ENCODE results near the gene RAB6B.
A peak's percentile ranks its signal among the peaks of the same experiment; 100 is the strongest.

The RAB6B gene

DNA sequence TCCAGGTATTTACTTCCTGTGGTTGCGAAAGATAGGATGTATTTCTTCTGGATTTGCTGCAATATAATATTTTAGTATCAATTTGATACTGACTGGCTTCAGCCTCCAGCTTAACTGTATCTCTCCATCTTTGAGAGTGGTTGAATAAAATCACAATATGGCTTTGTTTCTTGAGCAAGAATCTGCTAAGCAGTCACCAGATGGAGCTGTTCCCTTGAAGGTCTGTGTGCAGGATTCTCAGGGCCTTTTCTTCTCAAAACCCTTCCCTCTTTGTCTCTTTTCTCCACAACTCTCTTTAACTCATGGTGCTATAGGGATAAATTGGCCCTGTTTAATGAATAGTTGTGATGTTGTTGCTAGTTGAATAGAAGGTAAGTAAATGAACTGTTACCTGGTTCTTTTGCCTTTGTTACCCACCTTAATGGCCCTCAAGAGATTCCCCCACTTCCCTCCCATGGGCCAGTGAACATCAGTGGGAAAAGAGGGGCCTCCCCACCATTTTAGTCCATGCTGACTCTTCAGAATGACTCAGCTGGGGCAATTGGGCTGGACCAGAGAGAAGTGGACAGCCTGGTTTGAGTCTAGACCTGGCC is 34.8 kb upstream of the RAB6B start:
- DNase-seq: peak; percentile 47

DNA sequence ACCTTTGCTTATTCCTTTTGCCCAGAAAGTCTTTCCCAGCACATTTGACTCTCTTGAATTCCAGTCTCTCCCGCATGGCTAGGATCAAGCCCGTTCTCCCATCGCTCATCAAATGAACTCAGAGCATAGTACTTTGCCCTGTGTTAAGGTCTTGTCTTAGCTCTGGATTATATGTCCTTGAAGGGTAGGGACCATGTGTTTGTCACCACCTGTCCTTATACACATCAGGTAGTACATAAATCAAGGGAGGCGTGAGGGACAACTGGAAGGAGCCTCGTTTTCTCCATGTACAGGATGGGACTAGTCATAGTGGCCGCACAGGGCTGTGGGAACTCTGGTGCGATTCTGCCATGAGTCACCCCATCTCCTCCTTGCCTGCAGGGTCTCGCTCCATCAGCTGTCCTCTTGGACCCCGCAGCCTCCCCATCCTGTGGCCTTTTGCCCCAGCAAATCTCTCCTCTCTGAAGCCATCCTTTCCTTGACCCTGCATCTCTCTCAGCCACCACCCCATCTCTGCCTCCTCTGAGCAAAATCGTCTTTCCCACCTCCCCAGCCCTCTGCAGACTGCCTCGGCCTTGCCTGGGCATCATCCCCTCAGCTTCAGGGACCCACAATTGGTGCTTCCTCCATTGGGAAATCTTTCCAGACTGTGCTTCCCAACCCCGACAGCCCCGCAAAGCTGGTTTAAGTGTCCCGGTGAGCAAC is 33.4 kb upstream of the RAB6B start:
- DNase-seq: no peak

DNA sequence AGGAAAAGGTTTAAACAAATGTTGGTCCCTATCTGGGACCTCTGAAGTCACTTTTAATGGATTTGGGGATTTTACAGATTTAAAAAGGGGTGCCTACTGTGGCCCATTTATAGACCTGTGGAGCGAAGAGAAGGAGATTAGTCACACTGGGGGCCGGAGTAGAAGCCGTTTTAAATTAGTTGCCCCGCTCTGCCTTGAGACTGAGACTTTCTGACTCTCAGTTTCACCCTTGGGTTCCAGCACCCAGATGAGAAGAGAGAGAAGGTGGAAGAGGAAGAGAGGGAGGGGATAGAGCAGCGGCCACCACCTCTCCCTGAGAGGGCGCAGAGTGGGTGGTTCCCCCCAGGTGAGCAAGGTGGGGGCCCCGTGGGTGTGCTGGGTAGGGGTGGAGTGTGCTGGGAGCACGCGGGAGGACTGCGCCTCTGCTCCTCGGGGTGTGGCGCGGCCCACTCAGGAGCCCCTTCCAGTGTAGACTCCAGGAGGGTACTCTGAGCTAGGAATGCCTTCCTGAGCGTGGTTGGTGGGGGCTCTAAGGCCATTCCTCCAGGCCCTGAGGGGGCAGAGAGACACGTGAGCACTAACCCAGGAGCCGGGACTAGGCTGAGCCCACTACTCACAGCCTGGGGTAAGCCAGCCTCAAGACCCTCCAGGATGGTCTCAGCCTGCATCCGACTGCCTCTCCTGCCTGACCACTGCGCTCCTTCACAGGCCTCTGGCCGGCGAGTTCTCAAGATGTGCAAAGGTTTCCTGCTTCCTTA is 32.6 kb upstream of the RAB6B start:
- no peak for DNase-seq

DNA sequence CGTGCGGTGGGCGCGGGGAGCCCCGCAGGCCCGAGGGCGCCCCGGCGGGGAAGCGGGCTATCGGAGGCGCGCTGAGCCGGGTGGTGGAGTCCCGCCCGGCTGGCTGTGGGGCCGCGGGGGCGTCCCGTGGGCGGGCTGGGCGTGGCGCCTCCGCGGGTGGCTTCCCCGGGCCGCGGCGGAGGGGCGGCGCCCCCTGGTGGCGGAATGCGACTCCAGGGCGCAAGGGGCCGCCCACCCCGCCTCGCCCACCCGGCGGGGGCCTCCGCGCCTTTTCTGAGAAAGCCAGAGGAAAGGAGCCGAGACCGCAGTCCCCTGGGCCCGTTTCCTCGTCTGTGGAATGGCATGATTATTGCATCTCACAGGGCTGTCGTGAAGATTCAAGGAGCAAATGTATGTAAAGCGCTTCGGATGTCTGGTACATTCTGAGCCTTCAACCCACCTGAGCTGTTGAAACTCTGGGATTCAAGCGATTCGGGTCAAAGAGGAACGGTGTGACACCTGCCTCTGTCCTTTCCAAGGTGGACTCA is 31.9 kb upstream of the RAB6B start:
- DNase-seq: no peak

DNA sequence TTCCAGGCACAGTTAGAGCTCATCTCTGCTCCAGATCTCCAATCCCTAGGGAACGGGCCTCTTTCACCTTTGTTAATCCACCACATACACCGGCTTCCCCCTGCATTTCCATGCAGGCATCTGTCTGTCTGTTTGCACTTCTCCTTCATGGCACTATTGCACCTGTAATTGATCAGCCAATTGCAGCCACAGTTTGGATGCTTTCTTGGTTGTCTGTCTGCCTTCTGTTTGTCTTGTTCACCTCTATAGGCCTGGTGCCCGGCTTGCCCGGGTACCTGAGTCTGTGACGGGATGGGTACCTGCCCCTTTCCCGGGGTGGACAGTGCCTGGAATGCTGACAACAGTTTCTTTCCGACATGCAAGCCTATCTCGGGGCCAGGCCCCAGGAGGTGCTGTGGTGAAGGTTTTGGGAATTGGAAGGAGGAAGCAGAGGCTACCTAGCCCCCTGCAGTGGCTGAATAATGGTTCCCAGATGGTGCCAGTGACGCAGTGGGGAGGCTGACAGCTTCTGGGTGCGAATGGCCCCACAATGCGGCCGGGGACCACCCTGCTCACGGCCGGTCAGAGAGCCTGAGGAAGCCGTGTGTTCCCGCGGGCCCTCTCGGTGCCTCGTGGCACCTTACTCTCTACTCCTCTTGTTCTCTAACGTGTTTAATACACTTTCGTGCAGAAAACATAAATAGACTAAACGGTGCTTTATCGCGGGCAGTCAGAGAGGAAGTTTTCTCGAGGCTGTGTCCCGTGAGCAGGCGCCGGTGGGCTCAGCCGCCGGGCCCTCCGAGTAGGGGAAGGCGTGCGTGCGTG is 31.3 kb upstream of the RAB6B start:
- no peak for DNase-seq

DNA sequence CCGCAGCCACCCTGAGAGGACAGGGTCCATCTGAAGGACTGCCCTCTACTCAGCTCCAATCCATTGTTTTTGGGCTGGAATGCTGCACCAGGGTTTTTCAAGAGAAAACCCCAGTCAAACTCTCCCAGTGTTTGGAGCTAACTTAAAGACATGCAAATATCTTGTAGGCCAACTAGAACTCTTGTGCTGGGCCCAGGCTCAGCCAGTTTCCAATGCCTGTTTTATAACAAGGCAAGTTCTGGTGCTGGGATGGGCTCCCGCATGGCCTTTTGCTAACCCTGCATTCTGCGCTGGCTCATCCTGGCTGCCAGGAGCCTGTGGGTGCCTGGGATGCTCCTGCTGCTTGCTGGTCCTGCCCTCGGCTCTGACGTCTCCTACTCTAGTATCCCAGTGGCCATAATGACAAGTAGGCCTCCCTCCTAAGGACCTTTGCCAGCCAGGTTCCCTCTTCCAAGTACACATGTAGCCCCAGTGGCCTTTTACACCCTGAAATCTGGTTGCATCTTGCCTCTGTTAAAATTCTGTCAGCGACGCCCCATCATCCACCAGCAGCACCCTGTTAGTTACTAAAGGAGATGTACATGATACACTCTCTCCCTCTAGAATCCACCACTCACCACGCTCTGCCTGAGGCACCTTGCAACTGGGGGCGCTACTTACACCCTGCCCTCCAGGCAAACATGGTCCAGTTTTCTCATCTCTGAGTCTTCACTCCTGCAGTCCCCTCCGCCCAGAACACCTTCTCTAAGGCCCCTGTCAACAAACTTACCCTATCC is 30.5 kb upstream of the RAB6B start:
- no peak for DNase-seq

DNA sequence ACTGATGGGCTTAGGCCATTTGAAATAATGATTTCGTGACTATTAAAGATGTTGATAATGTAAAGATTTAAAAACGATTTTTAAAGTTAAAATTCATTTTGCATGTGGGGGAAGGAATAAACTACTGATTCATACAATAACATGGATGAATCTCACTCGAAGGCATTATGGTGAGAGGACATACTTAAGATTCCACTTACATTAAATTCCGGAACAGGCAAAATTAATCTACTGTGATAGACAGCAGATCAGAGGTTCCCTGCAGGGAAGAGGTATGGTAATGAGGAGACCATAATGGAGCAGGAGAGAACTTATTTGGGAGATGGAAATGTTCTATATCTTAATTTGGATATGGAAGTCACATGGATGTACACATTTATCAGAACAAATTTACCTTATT is 28.4 kb upstream of the RAB6B start:
- DNase-seq: no peak

DNA sequence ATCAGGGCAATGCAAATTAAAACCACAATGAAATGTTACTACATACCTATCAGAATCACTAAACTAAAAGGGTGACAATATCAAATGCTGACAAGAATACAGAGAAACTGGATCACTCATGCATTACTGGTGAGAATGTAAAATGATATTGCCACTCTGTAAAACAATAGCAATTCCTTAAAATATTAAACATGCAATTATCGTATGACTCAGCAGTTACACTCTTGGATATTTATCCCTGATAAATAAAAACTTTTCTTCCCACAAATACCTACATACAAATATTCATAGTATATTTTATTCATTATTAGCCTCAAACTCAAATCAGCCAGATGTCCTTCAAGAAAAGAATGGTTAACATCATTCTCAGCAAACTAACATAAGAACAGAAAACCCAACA is 25.9 kb upstream of the RAB6B start:
- no peak for DNase-seq

DNA sequence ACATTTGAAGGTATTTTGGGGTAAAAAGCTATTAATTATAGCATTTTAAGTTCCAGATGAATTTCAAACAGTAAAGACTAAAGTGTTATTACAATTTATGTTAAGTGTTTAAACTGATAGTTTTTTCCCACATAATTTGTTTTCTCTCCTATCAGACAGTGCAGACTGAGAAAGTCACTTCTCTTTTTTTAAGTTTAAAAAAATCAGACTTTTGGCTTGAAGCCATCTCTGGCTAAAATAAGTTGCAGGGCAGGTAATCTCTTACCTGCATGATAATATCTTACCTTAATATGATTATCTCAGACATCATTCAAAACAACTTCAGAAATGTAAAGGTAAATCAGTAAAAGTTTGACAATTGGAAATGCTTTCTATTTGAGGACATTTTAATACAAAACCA is 21.5 kb upstream of the RAB6B start:
- no peak for DNase-seq

DNA sequence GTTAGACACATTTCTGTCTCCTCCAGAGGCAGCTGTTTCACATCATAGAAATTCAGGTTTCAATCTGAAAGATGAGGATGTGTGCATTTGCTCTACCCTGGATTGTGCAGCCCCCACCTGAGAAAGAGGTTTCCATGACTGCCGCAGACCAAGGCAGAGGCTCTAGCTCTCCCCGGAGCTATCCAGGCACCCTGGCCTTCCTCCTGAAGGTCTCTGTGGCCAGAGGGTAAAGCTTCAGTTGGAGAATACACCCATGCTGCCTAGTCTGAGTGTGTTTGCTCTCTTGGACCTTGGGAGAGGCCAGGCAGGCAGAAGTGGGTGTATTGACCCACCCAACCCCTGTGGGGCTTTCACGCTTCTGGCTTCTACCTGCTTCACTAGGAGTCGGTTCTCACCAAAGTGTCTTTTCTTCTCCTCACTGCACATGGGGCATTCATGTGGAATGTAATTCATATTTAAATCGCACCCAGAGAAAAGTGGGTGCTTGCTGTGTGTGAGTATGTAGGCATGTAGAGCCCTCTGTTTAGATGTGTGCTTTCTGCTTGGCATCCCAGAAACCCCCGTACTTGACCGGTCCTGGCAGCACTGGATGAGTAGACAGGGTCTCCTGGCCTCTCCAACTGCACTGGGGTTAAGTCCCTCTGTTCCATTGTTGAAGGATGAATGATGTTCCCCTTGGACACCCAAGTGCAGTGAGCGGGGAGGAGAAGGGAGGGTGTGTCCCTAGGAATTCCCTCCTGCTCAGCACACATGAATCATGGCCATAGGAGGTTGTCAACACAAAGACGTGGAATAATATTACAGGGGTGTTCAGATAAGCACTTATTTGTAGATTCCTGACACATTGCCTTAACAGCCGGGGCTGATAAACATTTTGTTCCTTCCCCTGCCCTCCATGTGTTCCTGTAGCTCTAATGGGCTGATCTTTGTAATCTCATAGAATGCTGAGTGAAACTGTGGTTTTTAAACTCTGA is 20.3 kb upstream of the RAB6B start:
- no peak for DNase-seq

DNA sequence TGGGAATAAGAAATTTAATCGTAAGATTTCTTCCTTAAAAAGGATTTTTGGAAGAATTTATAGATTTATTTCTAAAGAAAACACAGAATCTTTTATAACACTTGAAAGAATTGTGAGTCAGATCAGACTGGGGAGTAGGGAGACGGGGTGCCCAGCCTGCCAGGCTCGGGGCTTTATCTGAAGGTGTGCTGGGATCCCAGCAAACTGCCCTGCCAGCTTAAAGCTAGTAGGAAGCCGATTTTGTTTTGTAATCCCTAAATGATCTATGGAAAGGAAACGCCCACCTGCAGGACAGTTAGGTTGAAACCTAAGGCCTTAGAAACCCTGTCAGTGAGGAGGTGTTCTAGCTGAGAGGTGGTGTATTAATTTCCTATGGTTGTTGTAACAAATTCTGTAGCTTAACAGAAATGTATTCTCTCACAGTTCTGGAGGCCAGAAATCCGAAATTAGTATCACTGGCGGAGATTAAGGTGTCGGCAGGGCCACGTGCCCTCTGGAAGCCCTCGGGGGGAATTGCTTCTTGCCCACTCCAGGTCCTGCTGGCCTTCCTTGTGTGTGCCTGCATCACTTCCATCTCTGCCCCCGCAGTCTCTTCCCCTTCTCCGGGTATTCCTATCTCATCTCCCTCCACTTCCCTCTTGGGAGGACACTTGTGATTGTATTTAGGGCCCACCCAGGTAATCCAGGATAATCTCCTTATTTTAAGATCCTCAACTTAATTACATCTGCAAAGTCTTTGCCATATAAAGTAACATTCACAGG is 19.3 kb upstream of the RAB6B start:
- DNase-seq: no peak

DNA sequence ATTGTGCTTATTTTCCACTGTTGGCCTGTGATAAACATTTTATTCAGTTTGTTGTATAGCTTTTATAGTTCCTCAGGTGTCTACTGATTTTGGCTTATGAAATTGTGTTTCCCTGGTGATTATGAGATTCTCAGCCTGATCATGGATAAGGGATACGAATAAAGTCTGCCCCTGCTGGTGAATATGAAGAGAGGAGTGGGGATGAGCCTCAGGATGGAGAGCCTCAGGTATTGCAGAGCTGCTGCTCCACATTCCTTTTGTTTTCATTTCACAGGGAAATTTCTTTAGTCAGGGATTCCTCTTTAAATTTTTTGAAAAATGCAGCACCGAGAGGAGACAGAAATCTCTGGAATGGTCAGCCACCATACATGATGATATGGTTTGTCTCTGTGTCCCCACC is 14.7 kb upstream of the RAB6B start:
- DNase-seq: no peak

DNA sequence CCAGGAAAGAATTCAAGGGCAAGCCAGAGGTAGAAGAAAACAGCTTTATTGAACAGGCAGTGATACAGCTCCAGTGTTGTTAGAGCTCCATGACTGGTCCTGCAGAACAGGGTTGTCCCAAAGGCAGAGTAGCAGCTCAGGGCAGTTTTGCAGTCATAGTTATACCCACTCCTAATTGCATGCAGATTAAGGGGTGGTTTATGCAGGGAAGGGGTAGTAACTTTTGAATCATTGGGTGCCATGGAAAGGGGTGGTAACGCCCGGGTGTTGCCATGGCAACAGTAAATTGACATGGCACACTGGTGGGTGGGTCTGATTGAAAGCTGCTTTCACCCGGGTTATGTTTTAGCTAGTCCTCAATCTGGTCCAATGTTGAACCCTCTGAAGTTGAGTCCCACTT is 9.7 kb upstream of the RAB6B start:
- DNase-seq: no peak

DNA sequence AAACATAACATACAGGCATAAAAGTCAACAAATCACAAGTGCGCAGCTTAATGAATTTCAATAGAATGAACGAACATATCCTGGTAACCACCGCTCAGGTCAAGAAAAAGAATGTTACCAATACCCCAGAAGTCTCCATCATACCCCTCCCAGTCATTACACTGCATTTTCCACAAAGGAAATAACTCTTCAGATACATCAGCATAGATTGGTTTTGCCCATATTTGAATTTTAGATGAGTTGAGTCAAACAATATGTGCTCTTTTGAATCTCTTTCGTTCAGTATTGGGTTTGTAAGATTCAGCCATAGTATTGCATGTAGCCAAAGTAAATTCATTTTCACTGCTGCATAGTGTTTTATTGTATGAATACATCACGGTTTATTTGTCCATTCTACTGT is 6.2 kb upstream of the RAB6B start:
- no peak for DNase-seq

DNA sequence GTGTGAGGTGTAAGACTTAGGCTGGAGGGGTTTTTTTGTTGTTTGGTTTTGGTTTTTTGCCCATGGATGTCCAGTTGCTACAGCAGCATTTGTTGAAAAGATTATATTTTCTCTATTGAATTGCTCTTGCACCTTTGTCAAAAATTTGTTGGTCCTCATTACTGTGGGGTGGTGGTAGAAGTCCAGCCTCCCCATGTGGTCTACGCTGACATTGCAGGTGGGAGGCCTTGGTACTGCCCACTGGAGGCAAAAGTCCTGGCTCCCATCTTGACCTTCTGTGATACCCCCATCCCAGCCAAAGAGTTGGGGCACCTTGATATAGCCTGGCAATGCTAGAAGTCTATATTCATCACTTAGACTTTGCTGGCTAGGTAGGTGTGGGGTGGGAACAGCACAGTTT is 5.4 kb upstream of the RAB6B start:
- DNase-seq: no peak

DNA sequence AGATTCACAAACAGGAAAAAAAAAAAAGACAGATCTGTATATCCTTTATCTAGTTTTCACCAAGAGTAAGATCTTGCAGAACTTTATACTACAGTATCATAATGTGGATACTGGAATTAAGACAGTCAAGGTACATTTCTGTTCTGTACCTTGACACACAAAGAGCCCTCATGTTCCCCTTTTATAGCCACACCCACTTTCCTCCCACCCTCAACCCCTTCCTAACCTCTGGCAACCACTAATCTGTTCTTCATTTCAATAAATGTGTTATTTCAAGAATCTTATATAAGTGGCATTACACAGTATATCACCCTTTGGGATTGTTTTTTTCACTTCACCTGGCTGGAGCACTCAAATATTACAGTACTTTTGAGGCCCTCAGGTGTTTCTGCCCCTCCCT is 3.6 kb upstream of the RAB6B start:
- no peak for DNase-seq

DNA sequence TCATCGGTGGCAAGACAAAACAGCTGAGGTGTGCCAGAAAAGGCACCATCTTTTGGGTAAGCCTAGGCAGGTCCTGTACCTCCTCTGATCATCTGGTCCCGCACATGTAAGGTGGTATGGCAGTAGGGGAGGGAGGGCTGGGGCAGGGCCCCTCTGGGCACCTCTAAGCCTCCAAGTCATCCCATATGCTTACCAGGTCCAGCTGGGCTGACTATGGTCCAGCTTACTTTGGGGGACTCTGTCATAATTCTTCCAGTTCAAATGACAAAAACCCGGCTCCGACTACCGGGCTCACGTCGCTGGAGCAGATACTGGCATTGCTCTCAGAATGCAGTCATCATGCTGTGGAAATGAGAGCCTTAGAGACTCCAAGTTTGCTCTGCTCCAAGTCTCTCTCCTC is 1.9 kb upstream of the RAB6B start:
- DNase-seq: no peak

DNA sequence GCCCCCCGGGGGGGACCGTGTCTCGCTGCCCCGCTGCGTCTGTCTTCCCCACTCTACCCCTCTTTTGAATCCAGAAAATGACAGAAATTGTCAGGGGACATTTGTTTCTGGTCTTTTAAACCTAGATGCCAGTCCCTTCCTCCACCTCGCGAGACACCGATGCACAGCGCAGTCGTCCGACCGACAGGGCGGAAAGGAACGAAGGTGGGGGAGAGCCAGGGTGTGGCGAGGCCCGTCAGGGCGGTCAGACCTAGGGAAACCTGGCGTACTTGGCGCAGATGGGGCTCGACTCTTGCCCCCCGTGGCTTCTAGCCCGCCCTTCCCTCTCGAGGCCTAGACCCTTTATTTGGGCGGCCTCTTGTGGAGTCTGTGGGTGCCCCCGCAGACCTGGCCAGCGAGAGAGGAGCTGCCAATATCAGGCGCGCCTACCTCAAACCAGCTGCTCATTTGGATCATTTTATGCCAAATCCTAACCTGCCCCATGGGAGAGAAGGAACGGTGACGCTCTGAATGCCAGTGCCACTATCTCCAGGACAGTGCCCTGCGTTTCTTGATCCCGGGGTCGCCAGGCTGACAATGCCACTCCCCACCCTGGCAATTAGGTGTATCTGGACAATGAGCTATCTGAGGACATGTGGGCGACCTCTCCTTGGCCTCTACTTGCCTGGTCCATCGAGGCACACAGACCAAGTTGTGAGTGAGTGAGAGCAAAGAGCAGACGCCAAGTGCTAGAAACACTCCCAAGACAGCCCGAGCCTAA is 500 bp upstream of the RAB6B start:
- no peak for DNase-seq

DNA sequence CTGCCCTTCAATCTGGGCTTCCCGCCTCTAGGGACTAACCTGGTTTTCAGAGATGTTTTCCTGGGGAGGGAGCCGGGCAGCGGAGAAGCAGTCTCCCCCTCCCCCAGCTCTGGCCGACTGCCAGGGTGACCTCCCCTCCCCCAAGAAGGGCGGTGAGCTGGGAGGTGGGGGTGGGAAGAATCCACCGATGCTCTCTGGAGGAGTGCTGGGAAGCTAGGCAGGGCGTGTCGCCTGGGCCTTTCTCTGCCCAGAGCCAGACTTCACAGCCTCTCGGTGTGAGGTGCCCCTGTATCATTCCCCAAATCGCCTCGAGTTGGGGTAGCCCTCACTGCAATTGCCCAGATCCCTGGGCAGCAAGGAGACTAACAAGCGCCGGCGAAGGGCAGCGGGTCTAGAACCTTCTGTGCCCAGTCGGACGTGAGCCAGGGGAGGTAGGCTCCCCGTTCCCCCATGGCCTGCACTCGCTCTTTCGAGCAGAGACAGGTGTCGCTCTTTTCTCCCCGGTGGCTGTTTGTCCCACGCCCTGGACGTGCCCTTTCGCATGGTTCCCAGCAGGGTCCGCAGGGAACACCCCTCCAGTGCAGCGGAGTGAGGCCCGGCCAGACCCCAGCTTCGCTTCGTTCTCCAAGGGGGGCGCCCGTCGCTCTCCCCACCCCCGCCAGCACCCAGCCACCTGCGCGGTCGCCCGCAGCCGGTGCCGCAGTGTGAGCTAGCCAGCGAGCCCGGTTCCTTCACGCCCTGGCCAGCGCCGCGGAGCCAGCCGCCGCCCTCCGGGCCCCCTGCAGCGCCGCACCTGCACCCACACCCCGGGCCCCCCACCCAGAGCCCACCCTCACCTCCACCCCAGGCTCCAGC is 1.1 kb downstream of the RAB6B start:
- no peak for DNase-seq

Data from DMS79 (cell line).